Right lobe of liver (tissue), 4 donors: ENCODE data around the gene VSIG1.

Experiments used
- POLR2A ChIP-seq: fragments of 450-650 bp; IDR thresholded peaks from one replicate; pipeline ENCODE4 v1.6.1; 2017; ENCODE audit warnings: antibody characterized with exemption, mild to moderate bottlenecking
- TF ChIP-seq, protein P1 (sequence below), 4 donors: fragments of 200-600 bp in 3 of 4; fragments of 450-650 bp in 1 of 4; IDR thresholded peaks; one replicate each; pipeline versions ENCODE4 v1.5.1 to v1.8.0; 2016 to 2022; ENCODE audit warnings: antibody characterized with exemption in 4 of 4, mild to moderate bottlenecking in 2 of 4
- donor health status: DM: no; HTN: no; CAD: no.
- donor health status: DM: no; HTN: no; CAD: no.
- donor health status: DM: no; HTN: yes; CAD: no.

DNA sequence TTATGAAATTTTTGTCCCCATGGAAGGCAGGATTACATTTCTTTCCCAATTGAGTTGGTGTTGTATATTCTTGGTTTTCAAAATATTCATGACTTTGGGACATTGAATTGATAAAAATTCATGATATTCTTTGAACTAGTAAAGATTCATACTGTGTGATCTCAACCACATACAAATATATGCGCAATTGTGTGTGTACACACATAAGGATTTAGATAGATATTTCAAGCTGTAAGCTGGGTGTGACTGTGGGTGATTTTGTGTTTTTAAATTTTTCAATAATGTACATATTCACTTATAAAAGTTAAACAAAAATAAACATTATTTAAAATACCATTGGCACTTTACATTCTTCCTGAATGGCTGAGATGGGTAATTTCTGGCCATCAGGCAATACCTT is 19.5 kb upstream of the VSIG1 start:
- TF ChIP-seq, protein P1, sequence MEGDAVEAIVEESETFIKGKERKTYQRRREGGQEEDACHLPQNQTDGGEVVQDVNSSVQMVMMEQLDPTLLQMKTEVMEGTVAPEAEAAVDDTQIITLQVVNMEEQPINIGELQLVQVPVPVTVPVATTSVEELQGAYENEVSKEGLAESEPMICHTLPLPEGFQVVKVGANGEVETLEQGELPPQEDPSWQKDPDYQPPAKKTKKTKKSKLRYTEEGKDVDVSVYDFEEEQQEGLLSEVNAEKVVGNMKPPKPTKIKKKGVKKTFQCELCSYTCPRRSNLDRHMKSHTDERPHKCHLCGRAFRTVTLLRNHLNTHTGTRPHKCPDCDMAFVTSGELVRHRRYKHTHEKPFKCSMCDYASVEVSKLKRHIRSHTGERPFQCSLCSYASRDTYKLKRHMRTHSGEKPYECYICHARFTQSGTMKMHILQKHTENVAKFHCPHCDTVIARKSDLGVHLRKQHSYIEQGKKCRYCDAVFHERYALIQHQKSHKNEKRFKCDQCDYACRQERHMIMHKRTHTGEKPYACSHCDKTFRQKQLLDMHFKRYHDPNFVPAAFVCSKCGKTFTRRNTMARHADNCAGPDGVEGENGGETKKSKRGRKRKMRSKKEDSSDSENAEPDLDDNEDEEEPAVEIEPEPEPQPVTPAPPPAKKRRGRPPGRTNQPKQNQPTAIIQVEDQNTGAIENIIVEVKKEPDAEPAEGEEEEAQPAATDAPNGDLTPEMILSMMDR (IDR thresholded peaks at IDR 0.05), result no peak
- no peak for TF ChIP-seq POLR2A
